Neural cell (in vitro differentiated cells): ENCODE data around the gene AKAP5. TPM values are rescaled to one million over a fixed set of nuclear protein-coding genes. Genes with fewer than 3 reads are reported as not detected.

Experiments used
- H2AFZ ChIP-seq: fragments of 200-600, 300-800 bp; sonication (generic), shearing (Covaris generic); 2 replicates; pipeline ENCODE4 v1.6.0; 2014; ENCODE audit warnings: low read depth, mild to moderate bottlenecking, antibody characterized with exemption, low read length, moderate library complexity
- H3F3A ChIP-seq: fragments of 200-600 bp; shearing (Covaris generic); 2 replicates; pipeline ENCODE4 v1.6.1; 2016; ENCODE audit warnings: mild to moderate bottlenecking, moderate library complexity, mixed read lengths, antibody characterized with exemption, low read length; ENCODE audit not compliant: insufficient read depth, poor library complexity, severe bottlenecking
- H3K27ac ChIP-seq: fragments of 200-600, 300-800 bp; sonication (generic), shearing (Covaris generic); 2 replicates; pipeline ENCODE4 v1.5.1; 2014; ENCODE audit warnings: mild to moderate bottlenecking, low read length, moderate library complexity
- H3K27me3 ChIP-seq: fragments of 300-800, 200-600 bp; sonication (generic), shearing (Covaris generic); 2 replicates; pipeline ENCODE4 v1.6.0; 2014; ENCODE audit warnings: mild to moderate bottlenecking, low read depth, low read length, moderate library complexity; ENCODE audit not compliant: insufficient read depth
- H3K36me3 ChIP-seq: fragments of 300-800, 200-600 bp; sonication (generic), shearing (Covaris generic); 2 replicates; pipeline ENCODE4 v1.5.1; 2014; ENCODE audit warnings: mild to moderate bottlenecking, antibody characterized with exemption, low read length, moderate library complexity; ENCODE audit not compliant: insufficient read depth
- H3K4me2 ChIP-seq: fragments of 300-800, 200-600 bp; sonication (generic), shearing (Covaris generic); 2 replicates; pipeline ENCODE4 v1.6.0; 2014; ENCODE audit warnings: mild to moderate bottlenecking, low read length
- H3K4me3 ChIP-seq: fragments of 300-800, 200-600 bp; sonication (generic), shearing (Covaris generic); 2 replicates; pipeline ENCODE4 v1.5.1; 2014; ENCODE audit warnings: mild to moderate bottlenecking, low read length, moderate library complexity
- H3K79me2 ChIP-seq: fragments of 200-600 bp; shearing (Covaris generic); replicated peaks from 2 replicates; pipeline ENCODE4 v1.6.0; 2014; ENCODE audit warnings: mild to moderate bottlenecking, low read length, moderate library complexity; ENCODE audit not compliant: insufficient read depth
- H3K9ac ChIP-seq: fragments of 300-800, 200-600 bp; sonication (generic), shearing (Covaris generic); 2 replicates; pipeline ENCODE4 v1.6.1; 2016; ENCODE audit warnings: mild to moderate bottlenecking, low read length, mixed read lengths
- H3K9me2 ChIP-seq: fragments of 200-600 bp; shearing (Covaris generic); 2 replicates; pipeline ENCODE4 v1.6.1; 2016; ENCODE audit warnings: mild to moderate bottlenecking, low read length, mixed read lengths; ENCODE audit not compliant: insufficient read depth
- H3K9me3 ChIP-seq: fragments of 200-600, 300-800 bp; sonication (generic), shearing (Covaris generic); 2 replicates; pipeline ENCODE4 v1.6.1; 2016; ENCODE audit warnings: mild to moderate bottlenecking, mixed run types, low read length, moderate library complexity, mixed read lengths
- H4K20me1 ChIP-seq: fragments of 200-600 bp; shearing (Covaris generic); 2 replicates; pipeline ENCODE4 v1.6.1; 2016; ENCODE audit warnings: mild to moderate bottlenecking, mixed run types; ENCODE audit not compliant: insufficient read depth
- EP300 ChIP-seq: fragments of 450-650 bp; conservative IDR thresholded peaks from 2 replicates; pipeline ENCODE4 v1.6.1; 2014; ENCODE audit warnings: antibody characterized with exemption, mild to moderate bottlenecking, moderate library complexity; ENCODE audit not compliant: poor library complexity, severe bottlenecking
- EZH2 ChIP-seq: fragments of 200-600, 300-800 bp; shearing (Covaris generic), sonication (generic); IDR thresholded peaks from 2 replicates; pipeline ENCODE4 v1.6.1; 2014; ENCODE audit warnings: antibody characterized with exemption, low read length, borderline replicate concordance, mild to moderate bottlenecking; ENCODE audit not compliant: insufficient read depth, poor library complexity, severe bottlenecking
- MXI1 ChIP-seq: fragments of 450-650 bp; conservative IDR thresholded peaks from 2 replicates; pipeline ENCODE4 v1.6.1; 2014; ENCODE audit warnings: antibody characterized with exemption, mild to moderate bottlenecking; ENCODE audit not compliant: poor library complexity, severe bottlenecking
- POLR2AphosphoS5 ChIP-seq: IDR thresholded peaks from 2 replicates; pipeline ENCODE4 v1.6.1; 2012
- RAD21 ChIP-seq: fragments of 450-650 bp; conservative IDR thresholded peaks from 2 replicates; pipeline ENCODE4 v1.6.1; 2014; ENCODE audit warnings: antibody characterized with exemption, mild to moderate bottlenecking, moderate library complexity
- SMC3 ChIP-seq: fragments of 450-650 bp; conservative IDR thresholded peaks from 2 replicates; pipeline ENCODE4 v1.6.1; 2014; ENCODE audit warnings: antibody characterized with exemption, mild to moderate bottlenecking, moderate library complexity; ENCODE audit not compliant: poor library complexity
- TAF1 ChIP-seq: IDR thresholded peaks from 2 replicates; pipeline ENCODE4 v1.6.1; 2012; ENCODE audit warnings: low read depth
- polyA plus RNA-seq: library from polyadenylated mRNA; depleted of rRNA; stranded (reverse); fragments of >200 nt; gene quantifications from 2 replicates; pipeline ENCODE4 v1.2.3, GENCODE V29; 2014
- TF ChIP-seq, protein P1 (sequence below): IDR thresholded peaks from 2 replicates; pipeline ENCODE4 v1.6.1; 2012; ENCODE audit warnings: borderline replicate concordance
- TF ChIP-seq, protein P2 (sequence below): fragments of 450-650 bp; IDR thresholded peaks from 2 replicates; pipeline ENCODE4 v1.5.1; 2014; ENCODE audit warnings: antibody characterized with exemption, mild to moderate bottlenecking, moderate library complexity; ENCODE audit not compliant: poor library complexity, severe bottlenecking

The AKAP5 gene
- polyA plus RNA-seq, 1 donor from 2014 or later: 1.8 TPM

DNA sequence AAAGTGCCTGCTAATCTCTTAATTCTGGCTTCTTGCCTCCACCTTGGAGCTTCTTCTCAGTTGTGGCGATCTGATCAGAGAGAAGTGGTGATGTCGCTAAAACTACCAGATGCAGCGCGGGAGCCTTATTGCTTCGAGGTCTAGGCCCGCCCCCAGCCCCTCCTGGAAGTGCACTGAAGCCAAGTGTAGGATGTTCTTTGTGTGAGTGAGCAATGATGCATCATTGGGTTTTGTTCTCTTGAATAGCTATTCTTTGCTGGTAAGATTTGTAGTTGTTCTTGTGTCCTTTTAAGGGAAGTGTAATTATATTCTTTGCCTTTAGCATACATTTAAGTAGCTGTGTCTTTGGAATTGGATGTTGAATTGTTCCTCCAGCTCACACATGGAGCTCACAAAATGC is 41.3 kb upstream of the AKAP5 start:
- TF ChIP-seq MXI1 (no peak), RAD21 (no peak), POLR2AphosphoS5 (no peak), TAF1 (no peak), EZH2 (no peak)
- TF ChIP-seq, protein P1, sequence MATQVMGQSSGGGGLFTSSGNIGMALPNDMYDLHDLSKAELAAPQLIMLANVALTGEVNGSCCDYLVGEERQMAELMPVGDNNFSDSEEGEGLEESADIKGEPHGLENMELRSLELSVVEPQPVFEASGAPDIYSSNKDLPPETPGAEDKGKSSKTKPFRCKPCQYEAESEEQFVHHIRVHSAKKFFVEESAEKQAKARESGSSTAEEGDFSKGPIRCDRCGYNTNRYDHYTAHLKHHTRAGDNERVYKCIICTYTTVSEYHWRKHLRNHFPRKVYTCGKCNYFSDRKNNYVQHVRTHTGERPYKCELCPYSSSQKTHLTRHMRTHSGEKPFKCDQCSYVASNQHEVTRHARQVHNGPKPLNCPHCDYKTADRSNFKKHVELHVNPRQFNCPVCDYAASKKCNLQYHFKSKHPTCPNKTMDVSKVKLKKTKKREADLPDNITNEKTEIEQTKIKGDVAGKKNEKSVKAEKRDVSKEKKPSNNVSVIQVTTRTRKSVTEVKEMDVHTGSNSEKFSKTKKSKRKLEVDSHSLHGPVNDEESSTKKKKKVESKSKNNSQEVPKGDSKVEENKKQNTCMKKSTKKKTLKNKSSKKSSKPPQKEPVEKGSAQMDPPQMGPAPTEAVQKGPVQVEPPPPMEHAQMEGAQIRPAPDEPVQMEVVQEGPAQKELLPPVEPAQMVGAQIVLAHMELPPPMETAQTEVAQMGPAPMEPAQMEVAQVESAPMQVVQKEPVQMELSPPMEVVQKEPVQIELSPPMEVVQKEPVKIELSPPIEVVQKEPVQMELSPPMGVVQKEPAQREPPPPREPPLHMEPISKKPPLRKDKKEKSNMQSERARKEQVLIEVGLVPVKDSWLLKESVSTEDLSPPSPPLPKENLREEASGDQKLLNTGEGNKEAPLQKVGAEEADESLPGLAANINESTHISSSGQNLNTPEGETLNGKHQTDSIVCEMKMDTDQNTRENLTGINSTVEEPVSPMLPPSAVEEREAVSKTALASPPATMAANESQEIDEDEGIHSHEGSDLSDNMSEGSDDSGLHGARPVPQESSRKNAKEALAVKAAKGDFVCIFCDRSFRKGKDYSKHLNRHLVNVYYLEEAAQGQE: no peak
- Histone ChIP-seq H3K4me2 (no peak overlapping the region), H3K79me2 (no peaks in the 10 kb centered on the region), H4K20me1 (no peaks in the 10 kb centered on the region), H3K4me3 (no peak overlapping the region), H3K9me3 (no peaks in the 10 kb centered on the region), H3K27me3 (no peaks in the 10 kb centered on the region), H2AFZ (no peak overlapping the region), H3K27ac (no peak overlapping the region), H3K9me2 (no peaks in the 10 kb centered on the region), H3K9ac (no peak overlapping the region), H3K36me3 (no peaks in the 10 kb centered on the region), H3F3A (no peaks in the 10 kb centered on the region)

DNA sequence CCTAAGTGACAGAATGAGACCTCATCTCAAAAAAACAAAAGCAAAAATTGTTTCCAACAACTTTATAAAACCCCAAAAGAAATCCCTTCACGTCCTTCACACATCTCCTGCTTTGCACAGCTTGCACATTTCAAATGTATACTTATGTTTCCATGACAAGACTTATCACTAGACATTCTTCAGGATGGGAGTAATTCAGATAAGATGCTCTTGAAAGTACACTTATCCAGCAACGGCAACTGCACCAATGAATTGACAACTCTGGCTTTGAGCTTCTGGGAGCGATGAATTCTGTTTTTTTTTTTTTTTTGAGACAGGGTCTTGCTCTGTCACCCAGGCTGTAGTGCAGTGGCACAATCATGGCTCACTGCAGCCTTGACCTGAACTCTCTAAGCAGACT is 30.8 kb upstream of the AKAP5 start:
- Histone ChIP-seq H3K4me3 (no peak overlapping the region), H3F3A (no peaks in the 10 kb centered on the region), H3K36me3 (no peaks in the 10 kb centered on the region), H3K27me3 (no peaks in the 10 kb centered on the region), H4K20me1 (no peaks in the 10 kb centered on the region), H3K9me2 (no peaks in the 10 kb centered on the region), H3K9me3 (no peaks in the 10 kb centered on the region), H3K4me2 (no peak overlapping the region), H3K9ac (no peak overlapping the region), H3K79me2 (no peaks in the 10 kb centered on the region), H3K27ac (no peak overlapping the region), H2AFZ (no peak overlapping the region)
- TF ChIP-seq, protein P2, sequence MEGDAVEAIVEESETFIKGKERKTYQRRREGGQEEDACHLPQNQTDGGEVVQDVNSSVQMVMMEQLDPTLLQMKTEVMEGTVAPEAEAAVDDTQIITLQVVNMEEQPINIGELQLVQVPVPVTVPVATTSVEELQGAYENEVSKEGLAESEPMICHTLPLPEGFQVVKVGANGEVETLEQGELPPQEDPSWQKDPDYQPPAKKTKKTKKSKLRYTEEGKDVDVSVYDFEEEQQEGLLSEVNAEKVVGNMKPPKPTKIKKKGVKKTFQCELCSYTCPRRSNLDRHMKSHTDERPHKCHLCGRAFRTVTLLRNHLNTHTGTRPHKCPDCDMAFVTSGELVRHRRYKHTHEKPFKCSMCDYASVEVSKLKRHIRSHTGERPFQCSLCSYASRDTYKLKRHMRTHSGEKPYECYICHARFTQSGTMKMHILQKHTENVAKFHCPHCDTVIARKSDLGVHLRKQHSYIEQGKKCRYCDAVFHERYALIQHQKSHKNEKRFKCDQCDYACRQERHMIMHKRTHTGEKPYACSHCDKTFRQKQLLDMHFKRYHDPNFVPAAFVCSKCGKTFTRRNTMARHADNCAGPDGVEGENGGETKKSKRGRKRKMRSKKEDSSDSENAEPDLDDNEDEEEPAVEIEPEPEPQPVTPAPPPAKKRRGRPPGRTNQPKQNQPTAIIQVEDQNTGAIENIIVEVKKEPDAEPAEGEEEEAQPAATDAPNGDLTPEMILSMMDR: no peak
- TF ChIP-seq TAF1 (no peak), SMC3 (no peak), EP300 (no peak), EZH2 (no peak), POLR2AphosphoS5 (no peak), MXI1 (no peak), RAD21 (no peak)
- TF ChIP-seq, protein P1: no peak
